ENCODE measurements around the gene GJB2.

DNA sequence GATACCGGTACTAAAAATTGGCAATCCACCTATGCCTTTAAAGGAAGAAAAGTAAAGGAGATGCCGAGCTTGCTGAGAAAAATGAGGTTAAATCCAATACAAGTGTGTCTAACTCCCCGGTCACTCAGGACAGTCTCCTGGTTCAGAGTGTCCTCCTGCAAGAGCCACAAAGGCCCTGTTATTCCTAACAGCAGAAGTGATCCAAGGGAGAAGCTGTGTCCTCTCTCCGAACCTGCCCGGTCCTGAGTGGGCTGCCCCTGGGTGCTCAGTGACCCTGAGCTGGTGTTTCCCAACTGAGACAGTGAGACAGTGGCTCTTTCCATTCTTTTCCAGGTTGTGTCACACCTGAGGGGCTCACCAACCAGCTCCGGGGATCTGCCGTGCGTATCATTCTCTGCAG, 34.5 kb upstream of the GJB2 start:
- TF ChIP-seq CHD2 (IDR thresholded peaks at IDR 0.05; ENCODE audit: low read length) (no peak), POLR2A (IDR thresholded peaks at IDR 0.05; ENCODE audit: control extremely low read depth in 1 of 2, low read depth in 2 of 2, low read length in 2 of 2) (no peak), SUZ12 (IDR thresholded peaks at IDR 0.05; ENCODE audit: low read length) (no peak), CTCF (IDR thresholded peaks at IDR 0.05; ENCODE audit: control extremely low read depth in 1 of 3, insufficient read depth in 1 of 3, low read depth in 1 of 3, low read length in 3 of 3) (no peak), RNF2 (IDR thresholded peaks at IDR 0.05; ENCODE audit: borderline replicate concordance, low read depth, low read length, missing control alignments, poor library complexity, severe bottlenecking) (no peak)
